ENCODE results near the gene CRB3.

GRCh38 chr19:6471076-6471475 lies 7.0 kb downstream of the CRB3 start:
- TF ChIP-seq CTCF (optimal IDR thresholded peaks at IDR 0.05 in 1 of 3, IDR thresholded peaks at IDR 0.05 in 1 of 3, conservative IDR thresholded peaks at IDR 0.05 in 1 of 3; ENCODE audit: extremely low read depth in 1 of 3, insufficient read depth in 2 of 3, low read length in 3 of 3): no peak
- TF ChIP-seq EZH2 (IDR thresholded peaks at IDR 0.05; ENCODE audit: low read length): no peak
